ENCODE results near the gene ARHGAP19.

ARHGAP19 gene

GRCh38 chr10:97318772-97319651 lies 26.6 kb upstream of the ARHGAP19 start, which contains the start of gene FRAT1:
Gene FRAT1 (plus strand): TSS chr10:97319271. CDS start chr10:97319454, 183 bp downstream.
- Histone ChIP-seq H3K27me3 (ENCODE audit: insufficient read depth, low read length) (no peaks in the 10 kb centered on the region), H3K36me3 (ENCODE audit: insufficient read depth, low read length) (no peaks in the 10 kb centered on the region), H3K79me2 (ENCODE audit: insufficient read depth, low read length) (no peaks in the 10 kb centered on the region), H3K27ac (ENCODE audit: low read depth, low read length, poor library complexity, severe bottlenecking) (no peak within 1 kb of the TSS), H2AFZ (ENCODE audit: low read length) (no peak within 1 kb of the TSS; the same call in 1 of the 2 replicates), H3K4me3 (ENCODE audit: low read depth, low read length, poor library complexity, severe bottlenecking) (peak within 1 kb of the TSS; percentile 78), H3K9ac (ENCODE audit: low read length) (peak within 1 kb of the TSS; percentile 81), H4K20me1 (ENCODE audit: insufficient read depth, low read length) (no peaks in the 10 kb centered on the region), H3K9me3 (ENCODE audit: low read length) (no peaks in the 10 kb centered on the region), H3F3A (ENCODE audit: insufficient read depth, low read length) (no peaks in the 10 kb centered on the region), H3K9me2 (ENCODE audit: low read depth, low read length) (no peaks in the 10 kb centered on the region), H3K4me2 (ENCODE audit: low read length) (peak within 1 kb of the TSS; percentile 88), H3K4me1 (ENCODE audit: insufficient read depth, low read length, severe bottlenecking) (peaks cover 12% of the 10 kb centered on the region)
- TF ChIP-seq CTCF (IDR thresholded peaks at IDR 0.05; ENCODE audit: low read length), result no peak

GRCh38 chr10:97314671-97315070 lies 22.2 kb upstream of the ARHGAP19 start:
- Histone ChIP-seq H3K9me3 (ENCODE audit: low read length) (no peaks in the 10 kb centered on the region), H2AFZ (ENCODE audit: low read length) (no peak overlapping the region), H3K4me2 (ENCODE audit: low read length) (no peak overlapping the region), H3K27ac (ENCODE audit: low read depth, low read length, poor library complexity, severe bottlenecking) (no peak overlapping the region), H3K4me1 (ENCODE audit: insufficient read depth, low read length, severe bottlenecking) (peaks cover under 1% of the 10 kb centered on the region), H3K79me2 (ENCODE audit: insufficient read depth, low read length) (no peaks in the 10 kb centered on the region), H3K36me3 (ENCODE audit: insufficient read depth, low read length) (no peaks in the 10 kb centered on the region), H4K20me1 (ENCODE audit: insufficient read depth, low read length) (no peaks in the 10 kb centered on the region), H3F3A (ENCODE audit: insufficient read depth, low read length) (no peaks in the 10 kb centered on the region), H3K27me3 (ENCODE audit: insufficient read depth, low read length) (no peaks in the 10 kb centered on the region), H3K4me3 (ENCODE audit: low read depth, low read length, poor library complexity, severe bottlenecking) (no peak overlapping the region), H3K9ac (ENCODE audit: low read length) (no peak overlapping the region), H3K9me2 (ENCODE audit: low read depth, low read length) (no peaks in the 10 kb centered on the region)
- TF ChIP-seq EZH2 (IDR thresholded peaks at IDR 0.05; ENCODE audit: borderline replicate concordance, low read length), result no peak
- TF ChIP-seq CTCF (IDR thresholded peaks at IDR 0.05; ENCODE audit: low read length), result no peak

GRCh38 chr10:97312897-97313296 lies 20.5 kb upstream of the ARHGAP19 start:
- Histone ChIP-seq H3K36me3 (ENCODE audit: insufficient read depth, low read length) (no peaks in the 10 kb centered on the region), H3K4me3 (ENCODE audit: low read depth, low read length, poor library complexity, severe bottlenecking) (no peak overlapping the region), H3K79me2 (ENCODE audit: insufficient read depth, low read length) (no peaks in the 10 kb centered on the region), H3K9me3 (ENCODE audit: low read length) (no peaks in the 10 kb centered on the region), H3K4me1 (ENCODE audit: insufficient read depth, low read length, severe bottlenecking) (no peaks in the 10 kb centered on the region), H4K20me1 (ENCODE audit: insufficient read depth, low read length) (no peaks in the 10 kb centered on the region), H3K9me2 (ENCODE audit: low read depth, low read length) (no peaks in the 10 kb centered on the region), H3F3A (ENCODE audit: insufficient read depth, low read length) (no peaks in the 10 kb centered on the region), H3K27ac (ENCODE audit: low read depth, low read length, poor library complexity, severe bottlenecking) (no peak overlapping the region), H3K4me2 (ENCODE audit: low read length) (no peak overlapping the region), H3K27me3 (ENCODE audit: insufficient read depth, low read length) (no peaks in the 10 kb centered on the region), H3K9ac (ENCODE audit: low read length) (no peak overlapping the region), H2AFZ (ENCODE audit: low read length) (no peak overlapping the region)
- TF ChIP-seq CTCF (IDR thresholded peaks at IDR 0.05; ENCODE audit: low read length) (no peak), EZH2 (IDR thresholded peaks at IDR 0.05; ENCODE audit: borderline replicate concordance, low read length) (no peak)
